ENCODE data around the gene ACSM3.

ACSM3 gene

GRCh38 chr16:20734782-20735181 is 29.0 kb upstream of the ACSM3 start:
- no peak for TF ChIP-seq CTCF (IDR thresholded peaks at IDR 0.05; ENCODE audit: control insufficient read depth, insufficient read depth, low read depth, low read length, missing control alignments)
- no peak for DNase-seq (ENCODE audit: low read depth)

GRCh38 chr16:20735490-20735889 is 28.3 kb upstream of the ACSM3 start:
- no peak overlapping the region for H3K4me3 ChIP-seq (ENCODE audit: control insufficient read depth, low read depth, low read length)
- DNase-seq (ENCODE audit: low read depth): no peak
- no peak for TF ChIP-seq CTCF (IDR thresholded peaks at IDR 0.05; ENCODE audit: control insufficient read depth, insufficient read depth, low read depth, low read length, missing control alignments)

More at GRCh38 chr16:20734782-20735181, 29.0 kb upstream of the ACSM3 start:
- no peak overlapping the region for H3K4me3 ChIP-seq (ENCODE audit: control insufficient read depth, low read depth, low read length)

GRCh38 chr16:20740007-20740883 is 23.6 kb upstream of the ACSM3 start:
- no peak for DNase-seq (ENCODE audit: low read depth)
- H3K4me3 ChIP-seq (ENCODE audit: control insufficient read depth, low read depth, low read length): peak overlapping the region; percentile 81
- peak; percentile 36 for TF ChIP-seq CTCF (IDR thresholded peaks at IDR 0.05; ENCODE audit: control insufficient read depth, insufficient read depth, low read depth, low read length, missing control alignments)

GRCh38 chr16:20740901-20741521 is 22.8 kb upstream of the ACSM3 start:
- peak; percentile 20 for DNase-seq (ENCODE audit: low read depth)
- TF ChIP-seq CTCF (IDR thresholded peaks at IDR 0.05; ENCODE audit: control insufficient read depth, insufficient read depth, low read depth, low read length, missing control alignments): no peak
- H3K4me3 ChIP-seq (ENCODE audit: control insufficient read depth, low read depth, low read length): peak overlapping the region; percentile 81

- peak; percentile 74 for DNase-seq (ENCODE audit: low read depth)
- TF ChIP-seq CTCF (IDR thresholded peaks at IDR 0.05; ENCODE audit: control insufficient read depth, insufficient read depth, low read depth, low read length, missing control alignments): peak; percentile 30
- peak within 1 kb of the TSS; percentile 81 for H3K4me3 ChIP-seq (ENCODE audit: control insufficient read depth, low read depth, low read length)
These were observed 22.1 kb upstream of the ACSM3 start, which contains the start of gene THUMPD1 for GRCh38 chr16:20741554-20742285. THUMPD1 (minus strand) TSS chr16:20741818; CDS start chr16:20741739, 79 bp downstream.

GRCh38 chr16:20743591-20743990 is 20.2 kb upstream of the ACSM3 start:
- DNase-seq (ENCODE audit: low read depth): no peak
- TF ChIP-seq CTCF (IDR thresholded peaks at IDR 0.05; ENCODE audit: control insufficient read depth, insufficient read depth, low read depth, low read length, missing control alignments): no peak

More at GRCh38 chr16:20743591-20743990, 20.2 kb upstream of the ACSM3 start:
- no peak overlapping the region for H3K4me3 ChIP-seq (ENCODE audit: control insufficient read depth, low read depth, low read length)
